Activated B cell treated with CpG ODN at 0.5 μM for 24 hours (primary cell): Measurements from ENCODE around the gene RHO. TPM values are rescaled to one million over a fixed set of nuclear protein-coding genes. Genes with fewer than 3 reads are reported as not detected.

Experiments
- ATAC-seq: fragments of 200-7000 bp; cut with Tn5 transposase; one replicate; pipeline ENCODE4 v1.10.0; 2021; ENCODE audit warnings: low read depth, mild to moderate bottlenecking, moderate library complexity
- CTCF ChIA-PET: fragments of 350-600 bp; sonication (Branson Sonifier 250); formaldehyde crosslinking; loops from one replicate; lab custom pipeline; 2021; ENCODE audit warnings: antibody characterized with exemption; lab: Charles Lee
- POLR2A ChIA-PET: fragments of 350-600 bp; sonication (Branson Sonifier 250); formaldehyde crosslinking; loops from one replicate; lab custom pipeline; 2021; ENCODE audit warnings: antibody characterized with exemption; lab: Charles Lee
- DNase-seq: peaks from one replicate; pipeline ENCODE4 v3.0.0; 2022
- H3K27ac Mint-ChIP-seq: one replicate; pipeline ENCODE4 v1.8.0; 2020; ENCODE audit warnings: mixed read lengths
- H3K27me3 Mint-ChIP-seq: one replicate; pipeline ENCODE4 v1.8.0; 2021; ENCODE audit warnings: mixed read lengths
- H3K36me3 Mint-ChIP-seq: one replicate; pipeline ENCODE4 v1.8.0; 2021; ENCODE audit warnings: low read depth, mixed read lengths
- H3K4me1 Mint-ChIP-seq: one replicate; pipeline ENCODE4 v1.8.0; 2021; ENCODE audit warnings: mixed read lengths
- H3K4me3 Mint-ChIP-seq: one replicate; pipeline ENCODE4 v1.8.0; 2020; ENCODE audit warnings: mild to moderate bottlenecking, mixed read lengths
- H3K9me3 Mint-ChIP-seq: one replicate; pipeline ENCODE4 v1.8.0; 2020; ENCODE audit warnings: mixed read lengths
- intact Hi-C: fragments of 100-400 bp; cut with micrococcal nuclease; formaldehyde crosslinking; loops from one replicate; pipeline ENCODE4 v1.15.1; 2024
- total RNA-seq: library from RNA; stranded (reverse); gene quantifications from 2 replicates; pipeline ENCODE4 v1.2.3, GENCODE V29; 2022
- TF ChIP-seq, protein P1 (sequence below): fragments of 200-600 bp; IDR thresholded peaks from one replicate; pipeline ENCODE4 v1.8.0; 2022; ENCODE audit warnings: antibody characterized with exemption, mild to moderate bottlenecking

Gene RHO
- total RNA-seq, 1 donor from 2014 or later, result not detected

DNA sequence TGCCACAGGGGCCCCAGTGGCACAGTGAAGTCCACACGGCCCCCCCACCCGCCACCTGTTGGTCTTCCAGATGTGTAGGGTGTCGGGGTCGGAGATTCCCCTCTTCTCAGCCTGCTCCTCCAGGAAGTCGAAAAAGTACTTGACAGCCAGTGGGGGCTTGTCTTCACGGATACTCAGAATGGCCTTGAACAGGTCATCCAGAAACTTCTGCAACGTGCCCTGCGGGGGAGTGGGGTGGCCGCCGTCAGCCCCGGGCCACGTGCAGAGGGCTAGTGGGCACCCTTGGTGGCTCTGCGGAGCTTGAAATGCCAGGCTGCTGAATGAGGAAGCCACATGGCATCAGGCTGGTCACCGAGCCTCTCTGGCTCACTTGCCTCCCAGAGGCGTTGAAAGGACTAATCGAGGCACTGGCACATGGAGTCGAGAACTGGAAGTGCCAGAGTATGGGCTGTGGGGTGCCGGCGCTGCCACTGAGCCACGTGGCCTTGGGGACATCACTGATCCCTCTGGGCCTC is 31.2 kb downstream of the RHO start:
- DNase-seq (no peak), ATAC-seq (no peak)
- Mint-ChIP-seq H3K36me3 (no peaks in the 10 kb centered on the region), H3K4me3 (no peak overlapping the region), H3K4me1 (peaks cover 6% of the 10 kb centered on the region), H3K27ac (no peak overlapping the region), H3K9me3 (no peaks in the 10 kb centered on the region), H3K27me3 (peaks cover 3% of the 10 kb centered on the region)
- ChIA-PET POLR2A (no interaction called here), CTCF (no interaction called here)
- intact Hi-C loops, result no loop called here
- TF ChIP-seq, protein P1, sequence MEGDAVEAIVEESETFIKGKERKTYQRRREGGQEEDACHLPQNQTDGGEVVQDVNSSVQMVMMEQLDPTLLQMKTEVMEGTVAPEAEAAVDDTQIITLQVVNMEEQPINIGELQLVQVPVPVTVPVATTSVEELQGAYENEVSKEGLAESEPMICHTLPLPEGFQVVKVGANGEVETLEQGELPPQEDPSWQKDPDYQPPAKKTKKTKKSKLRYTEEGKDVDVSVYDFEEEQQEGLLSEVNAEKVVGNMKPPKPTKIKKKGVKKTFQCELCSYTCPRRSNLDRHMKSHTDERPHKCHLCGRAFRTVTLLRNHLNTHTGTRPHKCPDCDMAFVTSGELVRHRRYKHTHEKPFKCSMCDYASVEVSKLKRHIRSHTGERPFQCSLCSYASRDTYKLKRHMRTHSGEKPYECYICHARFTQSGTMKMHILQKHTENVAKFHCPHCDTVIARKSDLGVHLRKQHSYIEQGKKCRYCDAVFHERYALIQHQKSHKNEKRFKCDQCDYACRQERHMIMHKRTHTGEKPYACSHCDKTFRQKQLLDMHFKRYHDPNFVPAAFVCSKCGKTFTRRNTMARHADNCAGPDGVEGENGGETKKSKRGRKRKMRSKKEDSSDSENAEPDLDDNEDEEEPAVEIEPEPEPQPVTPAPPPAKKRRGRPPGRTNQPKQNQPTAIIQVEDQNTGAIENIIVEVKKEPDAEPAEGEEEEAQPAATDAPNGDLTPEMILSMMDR, result no peak

GRCh38 chr3:129560269-129560787 is 31.9 kb downstream of the RHO start:
- H3K4me3 Mint-ChIP-seq, result no peak overlapping the region
- TF ChIP-seq, protein P1, result no peak
- no peaks in the 10 kb centered on the region for H3K9me3 Mint-ChIP-seq
- ATAC-seq (no peak), DNase-seq (no peak)
- H3K4me1 Mint-ChIP-seq, result peaks cover 6% of the 10 kb centered on the region
- CTCF ChIA-PET, result no interaction called here
- no peak overlapping the region for H3K27ac Mint-ChIP-seq
- H3K36me3 Mint-ChIP-seq, result no peaks in the 10 kb centered on the region
- POLR2A ChIA-PET, result no interaction called here
- intact Hi-C loops, result no loop called here
- peaks cover 3% of the 10 kb centered on the region for H3K27me3 Mint-ChIP-seq

DNA sequence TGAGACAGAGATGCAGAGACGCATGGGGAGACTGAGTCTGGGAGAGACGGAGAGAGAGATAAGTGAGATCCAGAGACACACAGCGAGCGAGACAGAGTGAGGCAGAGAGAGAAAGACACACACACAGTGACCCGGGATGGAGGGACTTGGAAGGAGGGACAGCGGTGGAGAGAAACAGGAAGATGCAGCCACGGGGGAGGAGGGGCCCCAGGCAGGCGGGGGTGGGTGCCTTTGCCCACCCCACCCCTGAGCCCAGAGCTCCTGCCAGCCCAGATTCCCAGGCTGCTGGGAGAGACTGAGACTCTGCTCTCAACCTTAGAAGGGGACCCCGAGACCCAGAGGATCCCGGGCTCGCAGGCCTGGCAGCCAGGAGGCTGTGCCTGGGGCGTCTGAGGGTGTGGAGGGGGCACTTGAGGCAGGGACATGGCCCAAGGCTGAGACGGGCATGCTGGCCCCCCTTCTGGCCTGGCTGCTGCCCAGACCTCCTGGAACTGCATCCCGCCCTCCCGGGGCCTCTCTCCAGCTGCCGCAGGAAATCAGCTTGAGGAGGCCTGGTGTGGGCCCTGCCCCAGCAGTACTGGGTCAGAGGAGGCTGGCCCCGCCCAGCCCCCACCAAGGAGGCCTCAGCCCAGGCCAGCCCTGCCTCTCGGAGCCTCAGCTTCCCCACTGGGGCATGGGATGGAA is 32.6 kb downstream of the RHO start:
- TF ChIP-seq, protein P1, result no peak
- intact Hi-C loops, result no loop called here
- POLR2A ChIA-PET, result no interaction called here
- no peak overlapping the region for H3K27ac Mint-ChIP-seq
- peaks cover 6% of the 10 kb centered on the region for H3K4me1 Mint-ChIP-seq
- H3K4me3 Mint-ChIP-seq, result no peak overlapping the region
- H3K36me3 Mint-ChIP-seq, result no peaks in the 10 kb centered on the region
- peaks cover 3% of the 10 kb centered on the region for H3K27me3 Mint-ChIP-seq
- ATAC-seq (no peak), DNase-seq (no peak)
- CTCF ChIA-PET, result no interaction called here
- H3K9me3 Mint-ChIP-seq, result no peaks in the 10 kb centered on the region

DNA sequence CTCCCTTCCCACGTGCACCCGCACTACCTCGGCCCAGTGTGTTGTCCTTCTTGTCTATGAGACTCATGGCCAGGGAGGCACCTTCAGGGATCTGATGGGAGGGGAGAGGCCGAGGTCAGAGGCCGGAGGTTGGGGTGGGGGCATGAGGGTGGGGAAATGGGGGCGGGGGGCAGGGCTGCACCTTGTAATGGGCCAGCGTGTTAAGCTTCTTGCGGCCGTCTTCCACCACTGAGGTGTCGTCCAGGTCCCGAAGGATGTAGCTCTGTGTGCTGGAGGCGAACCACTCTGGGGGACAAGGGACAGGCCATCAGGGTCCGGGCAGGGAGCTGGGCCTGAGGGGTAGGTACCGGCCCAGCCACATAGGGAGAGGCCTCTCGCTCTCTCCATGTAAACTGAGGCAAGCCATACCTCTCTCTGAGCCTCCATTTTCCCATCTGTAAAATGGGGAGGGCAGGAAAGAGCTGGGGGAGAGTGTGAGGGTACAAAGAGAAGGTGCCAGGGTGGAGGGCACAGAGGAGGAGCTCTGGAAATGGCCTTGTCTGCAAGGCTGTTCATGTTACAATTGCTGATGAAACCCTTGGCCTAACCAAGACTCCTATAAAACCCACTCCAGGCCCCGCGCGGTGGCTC is 33.3 kb downstream of the RHO start:
- ChIA-PET POLR2A (no interaction called here), CTCF (no interaction called here)
- Mint-ChIP-seq H3K9me3 (no peaks in the 10 kb centered on the region), H3K27me3 (peaks cover 3% of the 10 kb centered on the region), H3K4me3 (no peak overlapping the region), H3K27ac (no peak overlapping the region), H3K4me1 (peaks cover 6% of the 10 kb centered on the region), H3K36me3 (no peaks in the 10 kb centered on the region)
- intact Hi-C loops, result no loop called here
- DNase-seq (no peak), ATAC-seq (no peak)
- TF ChIP-seq, protein P1, result no peak

- ChIA-PET POLR2A (no interaction called here), CTCF (no interaction called here)
- Mint-ChIP-seq H3K4me1 (peaks cover 6% of the 10 kb centered on the region), H3K36me3 (no peaks in the 10 kb centered on the region), H3K9me3 (no peaks in the 10 kb centered on the region), H3K27ac (no peak overlapping the region), H3K4me3 (no peak overlapping the region), H3K27me3 (peaks cover 3% of the 10 kb centered on the region)
- DNase-seq (no peak), ATAC-seq (no peak)
- intact Hi-C loops, result no loop called here
- TF ChIP-seq, protein P1, result no peak
Observed at GRCh38 chr3:129562803-129563202, 34.4 kb downstream of the RHO start.
